GM18517 (cell line): Measurements from ENCODE around the gene CFAP97D1.
"Not testable (repeated sequence)": the region's sequence is repeated elsewhere in the genome, so short reads cannot be mapped to it uniquely, and the experiment has no call there.

Experiments
- ATAC-seq: cut with Tn5 transposase; IDR thresholded peaks from one replicate; pipeline ENCODE4 v1.9.1; 2021; ENCODE audit warnings: mild to moderate bottlenecking, moderate library complexity; ENCODE audit not compliant: unreplicated experiment

Gene CFAP97D1

DNA sequence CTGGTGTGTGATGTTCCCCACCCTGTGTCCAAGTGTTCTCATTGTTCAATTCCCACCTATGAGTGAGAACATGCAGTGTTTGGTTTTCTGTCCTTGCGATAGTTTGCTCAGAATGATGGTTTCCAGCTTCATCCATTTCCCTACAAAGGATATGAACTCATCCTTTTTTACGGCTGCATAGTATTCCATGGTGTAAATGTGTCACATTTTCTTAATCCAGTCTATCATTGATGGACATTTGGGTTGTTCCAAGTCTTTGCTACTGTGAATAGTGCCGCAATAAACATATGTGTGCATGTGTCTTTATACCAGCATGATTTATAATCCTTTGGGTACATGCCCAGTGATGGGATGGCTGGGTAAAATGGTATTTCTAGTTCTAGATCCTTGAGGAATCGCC, 12.4 kb downstream of the CFAP97D1 start:
- ATAC-seq = not testable (repeated sequence)

GRCh38 chr17:43798024-43798423, 17.8 kb downstream of the CFAP97D1 start:
- ATAC-seq = not testable (repeated sequence)

DNA sequence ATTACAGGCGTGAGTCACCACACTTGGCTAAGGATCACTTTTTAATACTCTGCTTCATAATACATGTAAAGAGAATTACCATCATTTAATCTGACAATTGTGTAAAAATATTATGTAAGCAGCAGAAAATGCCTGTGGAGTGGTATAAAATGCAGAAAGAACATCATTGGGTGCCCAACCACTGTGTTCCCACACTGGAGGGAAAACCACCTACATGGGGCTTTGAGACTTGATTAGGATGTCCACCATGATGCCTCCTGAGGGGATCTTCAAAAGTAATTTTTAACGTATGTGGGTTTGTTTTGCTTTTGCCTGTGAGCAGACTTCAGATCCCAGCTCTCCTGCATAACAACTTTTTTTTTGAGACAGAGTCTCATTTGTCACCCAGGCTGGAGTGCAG, 18.8 kb downstream of the CFAP97D1 start:
- ATAC-seq = no peak

DNA sequence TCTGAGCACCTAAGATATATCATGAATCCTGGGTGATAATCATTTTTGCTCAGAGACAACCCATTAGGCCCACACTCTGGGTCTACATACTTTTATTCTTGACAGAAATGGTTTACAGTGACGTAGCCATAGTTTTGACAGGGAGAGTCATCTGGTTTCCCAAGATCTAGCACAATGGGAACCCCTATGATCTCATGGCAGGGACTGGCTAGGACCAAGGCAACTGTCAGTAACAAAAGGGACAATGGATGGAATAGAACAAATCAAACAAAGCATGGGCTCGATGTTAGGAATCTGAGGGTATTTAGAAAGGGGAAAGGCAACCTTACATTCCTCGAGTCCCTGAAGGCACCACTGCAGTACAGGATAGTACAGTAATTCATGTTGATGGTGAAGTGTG, 20.5 kb downstream of the CFAP97D1 start:
- no peak for ATAC-seq

DNA sequence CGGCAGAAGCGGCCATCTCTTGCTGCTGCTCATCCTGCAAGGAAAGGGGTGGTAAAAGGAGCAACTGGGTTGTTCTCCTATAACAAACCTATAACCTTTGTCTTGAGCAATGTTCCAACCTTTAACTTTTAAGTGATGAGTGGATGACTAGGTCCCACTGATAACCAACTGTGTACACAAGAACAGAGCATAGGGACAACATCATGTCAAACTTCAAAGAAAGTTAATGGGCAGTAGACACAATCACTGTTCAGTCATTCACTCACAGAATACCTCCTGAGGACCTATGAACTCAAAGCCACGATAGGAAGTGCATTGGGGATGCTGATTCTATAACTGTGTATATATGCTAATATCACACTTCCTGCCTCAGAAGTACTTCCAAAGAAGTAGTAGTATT, 21.6 kb downstream of the CFAP97D1 start:
- no peak for ATAC-seq

- no peak for ATAC-seq
Measured at GRCh38 chr17:43803758-43804157, 23.5 kb downstream of the CFAP97D1 start.

DNA sequence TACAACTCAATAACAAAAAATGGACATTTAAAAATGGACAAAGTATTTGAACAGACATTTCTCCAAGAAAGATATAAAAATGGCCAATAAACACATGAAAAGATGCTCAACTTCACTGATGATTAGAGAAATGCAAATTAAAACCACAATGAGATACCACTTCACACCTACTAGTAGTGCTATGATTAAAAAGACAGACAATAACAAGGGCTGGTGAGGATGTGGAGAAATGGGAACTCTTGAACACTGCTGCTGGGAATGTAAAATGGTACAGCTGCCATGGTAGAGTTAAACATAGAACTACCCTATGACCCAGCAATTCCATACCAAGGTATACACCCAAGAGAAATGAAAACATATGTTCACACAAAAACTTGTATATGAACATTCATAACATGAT, 24.9 kb downstream of the CFAP97D1 start:
- ATAC-seq = no peak

- no peak for ATAC-seq
Measured at GRCh38 chr17:43808076-43808475, 27.8 kb downstream of the CFAP97D1 start.

GRCh38 chr17:43809121-43809520, 28.9 kb downstream of the CFAP97D1 start:
- ATAC-seq = no peak

- no peak for ATAC-seq
Measured at GRCh38 chr17:43810226-43810715, 30.0 kb downstream of the CFAP97D1 start.

DNA sequence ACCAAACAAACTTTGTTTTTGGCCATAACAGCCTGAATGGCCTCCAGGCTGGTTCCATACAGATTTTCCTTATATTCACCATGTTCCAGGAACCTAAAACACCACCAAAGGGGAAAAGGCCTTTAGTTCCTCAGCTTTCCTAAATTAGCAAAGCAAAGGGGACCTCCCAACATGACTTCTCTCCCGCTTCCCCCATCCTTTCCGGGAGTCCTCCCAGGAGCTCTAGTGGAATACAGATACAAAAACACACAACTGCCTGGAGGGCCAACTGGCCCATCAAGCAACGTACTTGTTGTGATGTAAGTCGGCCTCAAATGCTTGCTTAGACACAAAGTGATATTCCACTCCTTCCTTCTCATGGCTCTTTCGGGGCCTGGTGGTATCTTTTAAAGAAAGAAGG, 30.6 kb downstream of the CFAP97D1 start:
- no peak for ATAC-seq

DNA sequence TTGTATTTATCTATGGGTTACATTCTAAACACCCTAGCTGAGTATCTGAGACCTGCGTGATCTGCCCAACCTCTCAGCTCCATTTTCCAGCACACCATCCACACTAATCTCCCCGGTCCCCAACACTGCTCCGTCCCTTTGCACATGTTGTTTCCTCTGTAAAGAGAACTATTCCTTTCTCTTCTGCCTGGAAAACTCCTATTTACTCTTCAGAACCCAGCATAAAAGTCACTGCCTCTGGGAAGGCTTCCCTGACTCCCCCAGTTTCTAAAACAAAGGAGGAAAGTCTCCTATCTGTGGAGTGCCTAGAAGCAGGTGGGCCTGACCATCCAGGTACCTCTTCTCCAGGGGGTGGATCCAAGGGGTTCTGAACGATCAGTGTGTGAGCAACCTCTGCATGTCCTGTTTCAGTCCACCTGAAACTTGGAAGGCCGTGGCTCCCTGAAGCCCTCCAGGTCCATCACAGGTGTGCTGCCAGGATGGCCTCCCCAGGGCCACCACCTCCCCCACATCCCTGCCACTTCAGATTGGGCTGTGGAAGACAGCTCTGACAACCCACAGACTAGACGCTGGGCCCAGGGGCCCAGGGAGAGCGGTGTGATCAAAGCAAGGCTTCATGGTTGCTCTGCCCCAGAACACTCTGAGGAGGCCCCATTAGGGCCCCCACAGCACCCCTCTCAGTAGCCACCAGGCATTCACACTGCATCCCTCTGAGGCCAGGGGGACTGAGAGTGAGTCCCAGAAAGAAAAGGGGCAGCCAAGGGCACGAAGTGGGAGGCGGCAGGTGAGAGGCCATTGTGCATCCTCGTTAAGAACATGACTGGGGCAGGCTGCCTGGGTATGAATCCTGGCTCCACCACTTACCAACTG, 32.4 kb downstream of the CFAP97D1 start:
- ATAC-seq = no peak

DNA sequence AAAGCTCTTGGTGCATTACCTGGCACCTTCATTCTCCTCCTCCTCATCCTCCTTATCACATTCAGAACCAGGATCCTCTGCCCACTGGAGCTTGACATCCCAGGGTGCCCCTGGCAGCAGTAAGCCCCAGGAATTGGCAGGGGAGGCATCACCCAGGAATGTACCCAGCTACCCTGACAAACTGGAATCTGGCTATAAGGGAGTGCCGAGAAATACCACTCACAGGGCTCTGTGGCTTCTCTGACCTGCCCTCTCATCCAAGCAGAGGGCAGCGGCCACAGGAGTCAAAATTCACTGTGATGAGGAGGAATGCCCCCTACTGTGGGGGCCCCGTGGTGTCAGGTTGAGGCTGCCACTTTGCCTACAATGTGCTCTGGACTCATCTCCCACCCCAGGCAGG, 33.2 kb downstream of the CFAP97D1 start:
- no peak for ATAC-seq

DNA sequence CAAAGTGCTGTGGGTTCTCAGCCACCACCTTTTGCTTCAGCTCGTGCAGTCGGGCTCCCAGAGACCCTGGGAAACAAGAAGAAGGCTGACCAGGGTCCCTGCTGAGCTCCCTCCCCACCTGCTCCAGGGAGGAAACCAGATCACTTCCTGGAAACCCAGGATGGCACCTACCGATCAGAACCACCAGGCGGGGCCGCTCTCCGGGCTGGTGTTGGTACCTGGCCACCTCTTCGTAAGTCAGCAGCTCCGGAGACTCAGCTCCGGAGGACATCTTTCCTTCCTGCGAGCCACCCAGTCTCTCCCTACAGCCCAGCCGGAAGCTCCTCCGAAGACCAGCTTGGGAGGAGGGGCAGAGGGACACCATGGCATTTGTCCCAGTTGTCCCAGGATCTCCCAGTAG, 33.8 kb downstream of the CFAP97D1 start:
- ATAC-seq = no peak

DNA sequence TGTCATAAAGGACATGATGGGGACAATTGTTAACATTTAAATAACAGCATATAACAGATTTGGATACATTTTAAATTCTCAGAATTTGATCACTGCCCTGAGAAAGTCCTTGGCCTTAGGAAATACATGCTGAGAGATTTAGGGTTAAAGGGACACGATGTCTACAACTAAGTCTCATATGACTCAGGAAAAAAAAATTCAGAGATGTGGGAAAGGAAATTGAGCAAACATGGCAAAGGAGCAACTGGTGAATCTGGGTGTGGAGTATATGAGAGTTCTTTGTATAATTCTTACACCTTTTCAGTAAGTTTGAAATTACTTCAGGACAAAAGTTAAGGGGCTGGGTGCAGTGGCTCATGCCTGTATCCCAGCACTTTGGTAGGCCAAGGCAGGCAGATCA, 34.5 kb downstream of the CFAP97D1 start:
- ATAC-seq = no peak

DNA sequence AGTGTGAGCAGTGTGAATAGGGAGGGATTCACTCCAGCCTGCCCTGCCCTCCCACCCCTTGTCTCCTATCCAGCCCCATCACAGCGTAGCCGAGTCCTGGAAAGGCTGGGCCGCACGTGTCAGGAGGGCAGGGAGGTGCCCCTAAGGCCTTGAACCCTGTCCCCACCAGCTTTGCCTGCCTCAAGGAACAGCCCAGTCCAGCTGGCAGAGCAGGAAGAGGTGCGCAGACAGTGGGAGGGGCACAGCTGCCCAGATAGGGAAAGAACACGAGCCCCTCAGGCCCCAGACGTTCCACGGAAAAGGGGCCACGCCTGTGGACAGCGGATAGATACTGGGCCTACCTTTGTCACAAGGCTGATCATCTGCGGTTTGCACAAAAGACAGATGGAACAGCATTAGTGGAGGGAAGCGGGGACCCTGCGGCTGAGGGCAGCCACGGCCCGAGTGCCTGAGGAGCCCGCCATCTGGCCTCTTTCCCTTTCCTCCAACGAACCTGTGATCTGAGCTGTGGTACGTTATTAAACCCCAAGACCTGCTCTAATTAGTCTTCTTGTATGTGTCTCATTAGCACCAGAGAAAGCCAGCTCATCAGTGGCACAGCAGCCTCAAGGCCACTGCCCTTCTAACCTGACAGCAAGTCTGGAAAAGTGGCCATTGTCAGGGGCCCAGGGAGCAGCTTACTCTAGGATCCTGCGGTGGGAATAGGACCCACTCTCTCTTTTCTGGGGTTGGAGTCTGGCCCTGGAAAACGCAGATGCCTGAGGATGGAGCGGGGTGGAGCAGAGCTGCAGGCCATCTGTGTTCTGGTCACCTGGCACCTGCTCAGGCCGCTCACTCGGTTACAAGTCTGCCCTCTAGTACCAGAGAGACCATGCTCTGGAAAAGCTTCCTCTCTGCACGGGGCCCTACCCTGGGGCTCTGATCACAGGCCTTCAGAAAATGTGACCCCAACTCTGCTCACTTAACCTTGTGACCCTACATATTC, 36.4 kb downstream of the CFAP97D1 start:
- ATAC-seq = no peak

DNA sequence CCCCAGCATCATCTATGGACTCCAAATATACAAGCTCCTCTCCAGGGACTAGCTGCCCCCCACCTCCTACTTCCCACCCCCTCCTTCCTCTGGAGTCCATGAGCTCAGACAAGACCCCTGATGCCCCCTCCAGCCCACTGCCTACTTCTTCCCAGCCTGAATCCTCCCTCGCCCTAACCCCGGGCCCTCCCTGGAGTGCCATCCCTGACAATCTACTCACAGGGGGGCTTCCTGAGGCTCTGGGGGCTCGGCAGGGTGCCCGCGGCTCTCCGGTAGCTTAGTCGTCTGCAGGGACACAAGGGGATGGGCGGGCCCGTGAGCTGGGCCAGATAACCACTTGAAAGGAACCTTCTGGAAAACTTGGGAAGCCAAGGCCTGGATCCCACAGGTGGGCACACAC, 37.6 kb downstream of the CFAP97D1 start:
- no peak for ATAC-seq

DNA sequence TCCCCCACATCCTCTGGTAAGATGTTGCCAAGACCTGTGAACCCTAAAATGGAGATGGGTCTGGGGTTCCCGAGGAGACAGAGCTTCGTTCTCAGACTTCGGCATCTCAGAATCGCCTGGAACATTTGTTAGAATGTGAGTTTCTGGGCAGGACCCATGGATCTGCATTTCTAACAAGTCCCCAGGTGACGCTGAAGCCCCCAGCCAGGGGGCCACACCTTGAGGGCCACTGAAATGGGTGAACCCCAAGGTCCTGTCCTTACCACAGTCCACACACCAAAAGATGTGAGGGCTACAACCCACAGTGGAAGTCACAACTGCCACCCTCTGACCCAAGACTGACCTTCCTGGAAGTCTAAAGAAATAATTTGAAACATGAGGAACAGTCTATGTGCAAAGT, 38.7 kb downstream of the CFAP97D1 start:
- ATAC-seq = no peak

- ATAC-seq = no peak
Measured at GRCh38 chr17:43820759-43821158, 40.5 kb downstream of the CFAP97D1 start.

GRCh38 chr17:43822570-43823190, 42.4 kb downstream of the CFAP97D1 start:
- no peak for ATAC-seq
